CD4-positive, alpha-beta T cell treated with Interleukin-4 for 4 hours (primary cell): ENCODE measurements around the gene SLX4IP.
"Not testable (repeated sequence)": the region's sequence is repeated elsewhere in the genome, so short reads cannot be mapped to it uniquely, and the experiment has no call there.

Experiments
- DNase-seq: peaks from one replicate; pipeline ENCODE4 v3.0.0-alpha.2; 2020

The SLX4IP gene

GRCh38 chr20:10580700-10581099, 145.6 kb downstream of the SLX4IP start:
- DNase-seq, result no peak

GRCh38 chr20:10581823-10582222, 146.7 kb downstream of the SLX4IP start:
- DNase-seq, result no peak

- no peak for DNase-seq
These were observed 149.3 kb downstream of the SLX4IP start for GRCh38 chr20:10584371-10584770.

GRCh38 chr20:10585308-10585707, 150.2 kb downstream of the SLX4IP start:
- no peak for DNase-seq

- no peak for DNase-seq
These were observed 151.2 kb downstream of the SLX4IP start for GRCh38 chr20:10586296-10586695.

GRCh38 chr20:10590446-10590845, 155.3 kb downstream of the SLX4IP start:
- DNase-seq, result not testable (repeated sequence)

GRCh38 chr20:10590950-10591671, 156.0 kb downstream of the SLX4IP start:
- no peak for DNase-seq

GRCh38 chr20:10591946-10592521, 156.9 kb downstream of the SLX4IP start:
- no peak for DNase-seq

- DNase-seq, result no peak
These were observed 159.3 kb downstream of the SLX4IP start for GRCh38 chr20:10594296-10594868.

- no peak for DNase-seq
These were observed 160.2 kb downstream of the SLX4IP start for GRCh38 chr20:10595266-10595665.

- no peak for DNase-seq
These were observed 160.9 kb downstream of the SLX4IP start for GRCh38 chr20:10595985-10596384.

GRCh38 chr20:10596710-10597121, 161.6 kb downstream of the SLX4IP start:
- no peak for DNase-seq

GRCh38 chr20:10597637-10598036, 162.5 kb downstream of the SLX4IP start:
- DNase-seq, result no peak

GRCh38 chr20:10602221-10602871, 167.2 kb downstream of the SLX4IP start:
- DNase-seq, result no peak

- no peak for DNase-seq
These were observed 168.3 kb downstream of the SLX4IP start for GRCh38 chr20:10603378-10603777.

- DNase-seq, result no peak
These were observed 169.1 kb downstream of the SLX4IP start for GRCh38 chr20:10603971-10604864.

- no peak for DNase-seq
These were observed 169.8 kb downstream of the SLX4IP start for GRCh38 chr20:10604865-10605440.

GRCh38 chr20:10605547-10606195, 170.6 kb downstream of the SLX4IP start:
- no peak for DNase-seq

- DNase-seq, result no peak
These were observed 174.2 kb downstream of the SLX4IP start for GRCh38 chr20:10609276-10609675.

GRCh38 chr20:10609770-10610169, 174.7 kb downstream of the SLX4IP start:
- no peak for DNase-seq

GRCh38 chr20:10610251-10610650, 175.1 kb downstream of the SLX4IP start:
- no peak for DNase-seq

- no peak for DNase-seq
These were observed 176.3 kb downstream of the SLX4IP start for GRCh38 chr20:10611357-10611756.
